Tongue (tissue), 2 donors: ENCODE data around the gene GARNL3. TPM values are rescaled to one million over a fixed set of nuclear protein-coding genes. Genes with fewer than 3 reads are reported as not detected.

Source experiments
- DNase-seq: peaks from one replicate; pipeline ENCODE4 v3.0.0-alpha.2; 2015
- total RNA-seq: library from RNA; depleted of rRNA; stranded (reverse); fragments of >200 nt; gene quantifications from one replicate; pipeline ENCODE4 v1.2.3, GENCODE V29; 2014

GARNL3 gene
- total RNA-seq, 1 donor from 2014 or later = 32.9 TPM

DNA sequence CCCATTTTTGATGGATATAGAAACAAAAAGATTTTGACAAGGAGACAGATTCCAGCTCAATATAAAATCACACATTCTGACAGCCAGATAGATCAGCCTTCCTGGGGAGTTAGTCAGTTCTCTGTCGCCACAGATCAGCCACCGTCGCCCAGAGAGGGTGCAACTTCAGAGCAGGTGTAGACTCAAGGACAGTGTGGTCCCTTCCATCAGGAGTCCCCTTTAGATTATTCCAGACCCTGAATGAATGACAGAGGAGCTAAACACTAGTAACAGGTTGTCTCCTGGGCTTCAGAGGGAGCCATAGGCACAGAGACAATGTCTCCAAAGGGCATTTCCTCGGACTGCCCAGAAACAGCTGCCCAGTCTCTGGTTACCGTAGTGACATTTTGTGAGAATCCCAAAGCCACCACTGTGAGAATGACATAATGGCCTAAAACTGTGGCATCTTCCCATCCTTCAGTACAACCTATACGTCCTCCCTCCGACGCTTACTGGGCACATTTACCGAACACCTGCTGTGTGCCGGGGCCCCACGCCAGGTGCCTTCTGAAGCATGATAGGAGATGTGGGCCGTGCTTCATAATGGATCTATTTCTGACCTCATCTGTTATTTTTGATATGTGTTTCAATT lies 85.0 kb downstream of the GARNL3 start:
- DNase-seq = peak; percentile 57

DNA sequence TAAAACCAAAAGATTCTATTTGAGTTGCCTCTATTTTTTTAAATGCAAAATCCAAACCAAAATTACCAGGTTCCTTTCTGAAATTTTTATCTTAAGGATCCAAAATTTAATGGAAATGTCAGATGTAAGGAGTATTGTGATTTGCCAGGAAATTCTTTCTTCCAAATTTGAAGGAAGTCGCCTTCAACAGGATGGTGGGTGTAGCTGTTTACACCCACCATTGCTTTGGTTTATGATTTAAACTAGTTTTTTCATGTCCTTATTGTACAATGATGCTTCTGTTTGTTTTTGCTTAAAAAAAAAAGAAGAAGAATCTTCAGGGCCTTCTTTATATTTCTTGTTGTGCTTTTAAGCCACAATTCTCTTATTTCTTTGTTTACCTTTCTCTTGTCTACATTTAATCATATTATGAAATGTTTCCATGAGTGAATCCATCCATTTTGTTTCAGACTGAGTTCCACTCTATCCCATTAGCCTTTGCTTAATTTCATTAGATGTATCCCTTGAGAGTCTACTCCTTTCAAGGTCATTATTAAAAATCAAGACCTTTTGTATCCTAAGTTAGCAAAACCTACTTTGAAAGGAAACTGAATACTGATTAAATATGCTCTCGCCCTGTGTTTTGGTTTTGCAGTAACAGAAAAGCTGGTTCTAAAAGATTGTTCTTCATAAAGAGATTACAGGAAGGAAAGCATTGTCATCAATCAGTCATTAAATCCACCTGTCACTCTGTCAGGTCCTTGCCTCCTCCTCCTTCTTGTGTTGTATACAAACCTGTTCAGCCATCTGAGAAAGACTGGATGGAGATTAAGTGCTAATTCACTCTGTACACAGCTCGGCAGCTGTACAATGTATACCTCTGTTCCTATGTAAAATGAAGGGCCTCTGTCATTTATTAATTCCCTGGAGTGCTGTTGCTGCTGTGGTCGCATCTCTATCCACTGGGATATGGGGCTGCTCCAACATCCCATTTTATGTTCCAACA lies 86.9 kb downstream of the GARNL3 start:
- DNase-seq = no peak

DNA sequence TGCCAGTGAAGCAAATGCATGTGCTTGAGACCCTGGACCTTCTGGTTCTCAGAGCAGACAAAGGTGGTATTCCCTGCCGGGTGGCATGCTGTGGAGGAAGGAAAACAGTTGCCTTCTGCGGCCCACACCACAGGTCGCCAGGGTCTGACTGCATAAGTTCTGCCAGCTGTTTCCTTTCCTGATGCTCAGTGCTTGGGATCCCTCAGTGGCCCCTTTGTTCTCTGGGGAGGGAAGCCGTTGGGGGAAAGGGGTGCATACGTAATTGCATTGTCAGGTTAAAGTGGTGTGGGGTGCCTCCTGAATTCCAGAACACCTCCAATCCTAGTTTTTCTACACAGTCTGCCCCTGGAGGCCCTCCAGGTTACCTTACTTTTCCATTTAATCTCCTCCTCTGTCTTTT lies 89.3 kb downstream of the GARNL3 start:
- no peak for DNase-seq

DNA sequence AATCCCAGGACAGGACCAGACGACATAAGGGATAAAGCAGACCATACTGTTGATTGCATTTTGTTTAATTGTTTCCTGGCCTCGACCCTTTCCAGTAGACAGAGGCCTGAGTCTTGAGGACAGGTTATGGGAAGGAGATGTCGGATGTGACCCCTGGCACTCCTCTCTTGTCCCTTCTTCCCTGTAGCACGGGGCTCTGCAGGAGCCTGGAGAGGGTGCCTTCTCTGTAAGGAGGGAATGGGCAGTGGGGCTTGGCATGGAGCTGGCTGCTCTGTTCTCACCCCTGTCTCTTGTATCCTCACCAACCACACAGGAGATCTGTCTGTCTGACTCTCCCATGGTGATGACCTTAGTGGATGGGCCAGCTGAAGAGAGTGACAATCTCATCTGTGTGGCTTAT lies 92.3 kb downstream of the GARNL3 start:
- DNase-seq = no peak

- DNase-seq = no peak
Measured at GRCh38 chr9:127358023-127358535, 93.5 kb downstream of the GARNL3 start.

DNA sequence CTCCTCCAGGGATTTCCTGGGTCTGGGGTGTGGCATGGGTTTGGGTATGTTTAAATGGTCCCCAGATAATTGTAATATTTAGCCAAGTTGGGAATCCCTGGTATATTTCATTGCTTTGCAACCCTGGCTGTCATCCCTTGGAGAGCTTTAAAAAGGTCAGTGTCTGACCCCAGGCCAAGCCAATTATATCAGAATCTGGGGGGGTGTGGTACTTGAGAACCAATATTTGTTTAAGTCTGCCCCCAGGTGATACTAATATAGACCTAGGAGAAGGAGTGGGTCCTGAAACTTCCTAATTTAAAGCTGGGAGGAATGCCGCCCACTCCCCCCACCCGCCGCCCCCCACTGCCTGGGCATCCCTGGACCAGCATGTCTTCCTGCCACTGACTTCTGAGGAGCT lies 94.2 kb downstream of the GARNL3 start:
- no peak for DNase-seq

GRCh38 chr9:127360250-127360649 lies 95.7 kb downstream of the GARNL3 start:
- DNase-seq = no peak

GRCh38 chr9:127360829-127361228 lies 96.3 kb downstream of the GARNL3 start:
- DNase-seq = no peak

DNA sequence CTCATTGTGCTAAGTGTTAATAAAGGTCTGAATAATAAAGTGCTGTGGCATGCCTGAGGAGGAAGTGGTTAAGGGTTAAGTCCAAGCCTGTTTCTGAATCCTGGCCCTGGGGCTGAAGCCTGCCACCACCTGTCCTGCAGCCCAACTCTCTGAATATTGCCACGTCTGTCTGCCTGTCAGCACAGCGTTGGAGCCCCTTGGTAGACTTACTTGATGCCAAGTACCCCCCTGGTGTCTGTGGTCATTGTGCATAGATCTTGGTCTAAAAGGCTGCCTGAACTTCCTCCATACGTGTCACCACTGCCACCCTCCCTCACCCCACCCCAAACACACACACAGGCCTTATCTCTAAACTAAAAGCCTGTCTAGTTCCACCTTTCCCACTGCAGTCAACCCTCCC lies 97.0 kb downstream of the GARNL3 start:
- no peak for DNase-seq

- no peak for DNase-seq
Measured at GRCh38 chr9:127362829-127363228, 98.3 kb downstream of the GARNL3 start.

DNA sequence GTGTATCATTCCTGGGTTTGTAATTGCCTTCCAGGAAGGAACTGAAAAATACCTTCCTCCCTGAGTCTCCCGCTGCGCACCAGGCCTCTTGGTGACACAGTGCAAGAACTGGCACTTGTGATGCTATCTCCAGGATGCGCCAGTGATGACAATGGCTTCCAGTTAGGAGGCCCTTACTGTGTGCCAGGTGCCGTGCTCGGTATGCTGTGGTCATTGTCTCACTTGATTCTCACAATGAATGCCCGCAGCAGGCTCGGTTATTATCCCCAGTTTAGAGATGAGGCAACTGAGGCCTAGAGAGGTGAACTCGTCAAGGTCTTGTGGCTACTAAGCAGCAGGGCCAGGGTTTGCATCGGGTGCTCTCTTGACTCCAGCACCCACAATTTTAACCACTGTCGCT lies 100.9 kb downstream of the GARNL3 start:
- no peak for DNase-seq

GRCh38 chr9:127366594-127366993 lies 102.0 kb downstream of the GARNL3 start:
- DNase-seq = peak; percentile 47

DNA sequence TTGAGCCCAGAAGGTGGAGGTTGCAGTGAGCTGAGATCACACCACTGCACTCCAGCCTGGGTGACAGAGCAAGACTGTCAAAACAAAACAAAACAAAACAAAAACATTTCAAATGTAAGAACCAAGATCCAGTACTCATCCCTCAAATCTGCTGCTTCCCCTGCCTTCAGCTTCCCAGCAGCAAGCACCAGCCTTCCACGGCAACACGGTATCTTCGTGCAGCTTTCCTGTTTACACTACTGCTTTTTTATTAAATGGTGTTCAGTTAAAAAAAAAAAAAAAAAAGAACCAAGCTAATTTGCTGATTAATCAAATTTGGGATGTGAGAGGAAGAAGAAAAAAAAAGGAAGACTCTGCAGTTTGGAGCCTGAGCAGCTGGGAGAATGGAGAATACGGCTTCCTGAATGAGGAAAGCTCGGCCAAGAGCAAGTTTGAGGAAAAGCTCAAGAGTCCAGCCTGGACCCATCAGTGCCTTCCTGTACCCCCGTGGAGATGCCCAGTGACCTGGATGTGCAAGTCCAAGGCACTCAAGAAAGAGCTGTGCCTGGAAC lies 104.4 kb downstream of the GARNL3 start:
- no peak for DNase-seq

DNA sequence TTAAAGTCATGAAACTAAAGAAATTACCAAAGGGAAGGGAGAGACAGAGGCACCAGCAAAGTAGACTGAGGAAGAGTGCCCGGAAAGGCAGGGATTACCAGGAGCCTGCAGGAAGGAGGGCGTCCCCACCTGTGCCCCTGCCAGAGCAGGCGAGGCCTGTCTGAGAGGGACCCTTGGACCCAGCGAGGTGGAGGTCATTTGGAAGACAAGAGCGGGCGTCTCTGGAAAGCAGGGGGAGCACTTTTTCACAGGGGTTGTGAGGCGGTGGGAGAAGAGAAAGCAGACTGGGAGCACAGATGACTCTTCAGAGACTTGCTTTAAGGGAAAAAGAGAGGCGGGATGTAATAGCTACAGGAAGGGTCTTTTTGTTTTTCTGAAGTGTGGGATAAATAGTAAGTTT lies 104.9 kb downstream of the GARNL3 start:
- no peak for DNase-seq

DNA sequence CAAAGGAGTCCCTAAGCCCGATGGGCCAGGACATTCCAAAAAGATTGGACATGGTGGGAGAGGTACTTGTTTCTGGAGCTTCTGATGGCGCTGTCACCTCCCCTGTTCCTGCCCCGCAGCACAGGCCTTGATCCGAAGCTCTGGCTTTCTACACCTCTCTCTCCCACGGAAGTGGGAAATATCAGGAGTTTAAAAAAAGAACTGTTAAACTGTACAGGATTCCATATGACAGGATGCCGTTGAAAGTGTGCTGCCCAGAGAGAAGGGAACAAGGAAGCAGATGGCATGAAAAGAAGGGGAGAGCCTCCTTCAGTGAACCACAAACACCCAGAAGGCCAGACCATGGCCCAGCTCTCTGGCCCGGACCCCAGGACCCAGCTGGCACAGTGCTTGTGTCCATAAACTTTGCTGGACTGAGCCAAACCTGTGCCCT lies 105.6 kb downstream of the GARNL3 start:
- DNase-seq = no peak

DNA sequence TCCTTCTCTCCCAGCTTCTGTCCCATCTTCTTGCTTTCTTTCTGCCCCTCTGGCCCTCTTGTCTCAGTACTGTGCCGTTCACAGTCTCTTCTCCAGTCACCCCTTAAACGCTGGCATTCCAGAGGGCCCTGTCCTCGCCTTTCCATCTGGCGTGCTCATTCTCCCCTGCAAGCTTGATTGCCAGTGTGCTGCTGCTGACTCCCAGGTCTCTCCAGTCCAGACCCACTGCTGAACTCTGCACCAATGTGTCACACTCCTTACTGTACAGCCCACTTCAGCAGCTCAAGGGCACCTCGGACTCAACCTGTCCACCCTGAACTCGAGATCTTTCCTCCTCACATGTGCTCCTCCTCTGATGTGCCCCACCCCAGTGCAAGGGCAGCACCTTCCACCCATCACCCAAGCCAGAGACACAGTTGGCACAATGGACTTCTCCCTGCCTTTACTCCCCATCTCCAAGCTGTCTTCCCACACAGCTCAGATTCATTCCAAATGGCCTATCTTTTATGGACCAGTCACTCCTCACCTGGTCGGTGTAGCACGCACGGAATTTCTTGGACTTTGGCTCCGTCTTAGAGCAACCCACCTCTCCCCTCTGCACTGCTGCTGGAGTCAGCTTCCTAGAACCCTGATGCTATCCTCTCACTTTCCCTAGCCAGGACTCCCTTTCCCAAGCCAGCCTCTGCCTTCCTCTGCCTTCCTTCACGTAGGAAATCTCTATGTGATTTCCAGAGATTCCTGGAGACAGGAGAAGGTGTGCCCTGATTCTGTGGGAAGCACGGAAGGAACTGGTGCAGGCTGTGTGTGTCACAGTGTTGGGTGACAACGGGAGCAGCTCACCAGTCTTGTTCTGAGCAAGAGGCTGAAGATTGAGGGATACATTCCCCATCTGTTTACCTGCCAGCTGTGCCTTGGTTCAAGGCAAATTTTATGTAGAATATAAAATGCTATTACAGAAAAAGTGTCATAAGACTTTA lies 106.4 kb downstream of the GARNL3 start:
- DNase-seq = no peak

DNA sequence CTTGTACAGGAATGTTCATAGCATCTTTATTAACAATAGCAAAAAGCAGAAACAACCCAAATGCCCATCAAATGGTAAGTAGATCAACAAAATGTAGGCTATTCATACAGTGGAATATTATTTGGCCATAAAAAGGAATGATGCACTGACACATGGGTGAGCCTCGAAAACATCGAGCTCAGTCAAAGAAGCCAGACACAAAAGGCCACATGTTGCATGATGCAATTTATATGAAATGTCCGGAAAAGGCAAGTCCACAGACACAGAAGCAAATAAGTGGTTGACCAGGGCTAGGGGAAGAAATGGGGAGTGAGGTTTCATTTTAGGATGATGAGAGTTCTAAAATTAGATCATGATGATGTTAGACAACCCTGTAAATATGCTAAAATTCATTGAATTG lies 115.9 kb downstream of the GARNL3 start:
- no peak for DNase-seq

- DNase-seq = no peak
Measured at GRCh38 chr9:127382541-127382940, 118.0 kb downstream of the GARNL3 start.

DNA sequence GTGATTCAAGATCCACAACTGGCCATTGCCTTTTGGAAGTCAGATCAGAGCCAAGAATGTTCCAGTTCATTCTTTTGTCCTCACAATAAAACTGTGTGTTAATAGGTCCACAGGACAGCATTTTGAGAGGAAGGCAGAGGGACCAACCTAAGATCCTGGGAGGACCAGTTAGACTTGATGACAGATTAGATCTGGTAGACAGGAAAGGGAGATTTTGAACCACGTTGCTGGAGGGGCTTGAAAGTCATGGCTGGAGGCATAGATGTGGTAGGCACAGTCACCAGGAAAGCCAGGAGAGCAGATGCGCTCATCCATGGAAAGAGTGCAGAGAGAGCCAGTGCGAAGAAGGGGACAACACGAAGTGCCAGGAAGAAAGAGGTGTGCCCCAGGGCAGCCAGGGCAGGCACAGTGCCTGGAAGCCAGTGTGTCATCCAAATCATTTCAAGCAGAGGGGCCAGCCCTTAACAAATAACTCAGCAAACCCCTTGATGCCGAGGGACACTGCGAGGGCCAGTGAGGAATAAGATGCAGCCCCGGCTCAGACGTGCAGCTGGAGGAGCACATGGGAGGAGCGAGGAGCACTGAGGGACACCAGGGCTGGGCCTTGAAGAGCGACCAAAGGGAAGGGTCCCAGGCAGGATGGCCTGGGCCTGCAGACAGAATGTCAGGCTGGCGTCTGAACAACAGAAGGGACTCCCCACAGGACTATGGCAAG lies 119.6 kb downstream of the GARNL3 start:
- no peak for DNase-seq

- no peak for DNase-seq
Measured at GRCh38 chr9:127384901-127385300, 120.3 kb downstream of the GARNL3 start.

GRCh38 chr9:127386249-127386648 lies 121.7 kb downstream of the GARNL3 start:
- no peak for DNase-seq
